DOHH2 (cell line): ENCODE measurements around the gene MB.

Source experiments
- H3F3A ChIP-seq: fragments of 200-600 bp; sonication (generic), shearing (Covaris generic); 2 replicates; pipeline ENCODE4 v1.6.0; 2016; ENCODE audit warnings: antibody characterized with exemption, mild to moderate bottlenecking; ENCODE audit not compliant: control insufficient read depth, insufficient read depth
- H3K27ac ChIP-seq: fragments of 200-600 bp; sonication (generic); 2 replicates; pipeline ENCODE4 v1.5.1; 2014; ENCODE audit warnings: low read depth, mild to moderate bottlenecking, low read length, moderate library complexity
- H3K27me3 ChIP-seq: fragments of 200-600 bp; sonication (generic); 2 replicates; pipeline ENCODE4 v1.6.1; 2014; ENCODE audit warnings: mild to moderate bottlenecking, low read length, mixed read lengths; ENCODE audit not compliant: control insufficient read depth
- H3K36me3 ChIP-seq: fragments of 200-600 bp; sonication (generic); 2 replicates; pipeline ENCODE4 v1.6.1; 2014; ENCODE audit warnings: mild to moderate bottlenecking, low read length, moderate library complexity, mixed read lengths; ENCODE audit not compliant: control insufficient read depth
- H3K4me1 ChIP-seq: fragments of 200-600 bp; sonication (generic); 2 replicates; pipeline ENCODE4 v1.6.1; 2014; ENCODE audit warnings: mild to moderate bottlenecking, low read length, mixed read lengths; ENCODE audit not compliant: control insufficient read depth
- H3K4me2 ChIP-seq: fragments of 200-600 bp; sonication (generic); 2 replicates; pipeline ENCODE4 v1.6.0; 2014; ENCODE audit warnings: mild to moderate bottlenecking, low read length, moderate library complexity
- H3K4me3 ChIP-seq: fragments of 200-600 bp; sonication (generic); 2 replicates; pipeline ENCODE4 v1.5.1; 2014; ENCODE audit warnings: mild to moderate bottlenecking, low read length, mixed read lengths
- H3K79me2 ChIP-seq: fragments of 200-600 bp; sonication (generic); 2 replicates; pipeline ENCODE4 v1.6.1; 2014; ENCODE audit warnings: mild to moderate bottlenecking, low read length, mixed read lengths; ENCODE audit not compliant: control insufficient read depth
- H3K9me2 ChIP-seq: fragments of 200-600 bp; sonication (generic); replicated peaks from 2 replicates; pipeline ENCODE4 v1.6.1; 2014; ENCODE audit warnings: mild to moderate bottlenecking, low read length, mixed read lengths; ENCODE audit not compliant: control insufficient read depth
- H3K9me3 ChIP-seq: fragments of 200-600 bp; sonication (generic); 2 replicates; pipeline ENCODE4 v1.6.1; 2014; ENCODE audit warnings: antibody characterized with exemption, low read length, mixed read lengths; ENCODE audit not compliant: control insufficient read depth, insufficient read depth
- H4K20me1 ChIP-seq: fragments of 200-600 bp; sonication (generic); 2 replicates; pipeline ENCODE4 v1.6.0; 2014; ENCODE audit warnings: low read depth, mild to moderate bottlenecking, antibody characterized with exemption, low read length, moderate library complexity; ENCODE audit not compliant: control insufficient read depth, insufficient read depth
- CTCF ChIP-seq: fragments of 200-600 bp; sonication (generic); IDR thresholded peaks from one replicate; pipeline ENCODE4 v1.5.1; 2014; ENCODE audit warnings: antibody characterized with exemption, mild to moderate bottlenecking, low read depth, low read length; ENCODE audit not compliant: poor library complexity, severe bottlenecking
- EZH2phosphoT487 ChIP-seq: fragments of 200-600 bp; sonication (generic); IDR thresholded peaks from 2 replicates; pipeline ENCODE4 v1.6.1; 2017; ENCODE audit warnings: borderline replicate concordance, mild to moderate bottlenecking, antibody characterized with exemption, low read length, moderate library complexity, mixed read lengths

Gene MB

DNA sequence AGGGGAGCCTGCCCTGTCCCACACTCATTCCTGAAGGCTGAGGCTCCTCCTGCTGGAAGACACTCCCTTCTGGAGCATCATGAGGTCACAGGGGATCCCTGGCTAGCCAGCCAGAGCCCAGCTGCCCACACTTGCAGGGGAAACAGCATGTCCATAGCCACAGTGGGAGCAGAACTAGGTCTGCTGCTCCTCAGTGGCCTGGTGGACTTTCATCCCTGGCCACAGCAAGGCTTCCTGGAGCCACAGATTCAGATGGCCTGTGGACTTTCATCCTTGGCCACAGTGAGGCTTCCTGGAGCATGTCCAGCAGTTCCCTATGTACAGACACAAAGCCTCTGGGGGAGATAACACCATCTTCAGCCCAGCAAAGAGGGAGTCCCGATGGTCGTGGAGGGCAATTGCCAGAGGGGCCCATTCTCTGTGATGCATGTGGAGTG lies 25.2 kb upstream of the MB start:
- peaks cover 25% of the 10 kb centered on the region for H3K4me1 ChIP-seq
- H4K20me1 ChIP-seq, result no peaks in the 10 kb centered on the region
- H3K27me3 ChIP-seq, result no peaks in the 10 kb centered on the region
- TF ChIP-seq CTCF (no peak), EZH2phosphoT487 (no peak)
- H3F3A ChIP-seq, result peaks cover 4% of the 10 kb centered on the region
- no peaks in the 10 kb centered on the region for H3K9me2 ChIP-seq
- no peaks in the 10 kb centered on the region for H3K79me2 ChIP-seq
- no peak overlapping the region for H3K4me2 ChIP-seq
- H3K9me3 ChIP-seq, result no peaks in the 10 kb centered on the region
- no peak overlapping the region for H3K4me3 ChIP-seq
- no peak overlapping the region for H3K27ac ChIP-seq
- H3K36me3 ChIP-seq, result no peaks in the 10 kb centered on the region

DNA sequence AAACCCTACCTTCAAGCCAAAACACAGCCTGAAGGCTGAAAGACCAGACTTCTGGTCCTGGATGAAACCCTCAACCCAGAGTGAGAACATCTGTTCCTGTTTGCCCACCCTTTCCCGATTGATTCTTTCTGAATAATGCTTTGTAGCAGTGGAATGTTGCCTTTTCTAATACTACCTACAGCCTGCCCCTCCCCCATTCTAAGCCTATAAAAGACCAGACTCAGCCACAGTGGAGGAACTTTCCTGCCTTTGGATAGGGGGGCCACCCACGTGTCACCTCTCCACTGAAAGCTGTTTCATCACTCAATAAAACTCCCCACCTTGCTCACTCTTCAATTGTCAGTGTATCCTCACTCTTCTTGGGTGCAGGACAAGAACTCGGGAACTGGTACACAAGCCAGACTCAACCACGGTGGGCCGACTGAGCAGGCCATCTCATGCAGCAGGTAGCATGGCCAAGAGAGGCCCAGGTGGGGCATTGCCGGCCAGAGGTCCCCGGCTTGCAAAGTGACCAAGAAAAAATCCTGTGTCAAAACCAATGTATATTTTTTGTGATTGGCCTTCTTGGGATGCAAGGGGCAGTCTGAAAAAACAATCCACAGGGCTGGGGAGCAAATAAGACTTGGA lies 24.5 kb upstream of the MB start:
- no peaks in the 10 kb centered on the region for H3K36me3 ChIP-seq
- TF ChIP-seq CTCF (no peak), EZH2phosphoT487 (no peak)
- H4K20me1 ChIP-seq, result no peaks in the 10 kb centered on the region
- no peaks in the 10 kb centered on the region for H3K79me2 ChIP-seq
- H3K27me3 ChIP-seq, result no peaks in the 10 kb centered on the region
- H3K9me3 ChIP-seq, result no peaks in the 10 kb centered on the region
- H3K27ac ChIP-seq, result no peak overlapping the region
- no peaks in the 10 kb centered on the region for H3K9me2 ChIP-seq
- peaks cover 18% of the 10 kb centered on the region for H3K4me1 ChIP-seq
- H3F3A ChIP-seq, result no peaks in the 10 kb centered on the region; the same call in 1 of the 2 replicates
- H3K4me3 ChIP-seq, result no peak overlapping the region
- H3K4me2 ChIP-seq, result no peak overlapping the region

DNA sequence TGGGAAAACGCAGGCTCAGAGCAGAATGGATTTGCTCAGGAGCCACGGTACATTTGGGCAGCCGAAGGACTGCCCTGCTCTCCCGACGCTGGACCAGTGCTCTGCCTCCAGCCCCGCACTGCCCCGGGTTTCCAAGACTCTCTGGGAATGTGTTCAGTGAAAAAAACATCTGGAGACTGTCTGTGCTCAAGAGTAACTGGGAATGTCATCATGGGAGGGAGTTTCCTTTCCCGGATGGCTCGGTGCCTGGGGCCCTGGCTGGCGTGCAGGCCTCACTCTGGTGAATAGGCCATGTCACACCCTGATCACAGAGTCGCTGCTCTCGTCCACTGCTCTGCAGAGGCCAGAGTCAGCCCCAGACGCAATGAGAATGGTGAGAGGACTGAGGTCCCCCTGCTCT lies 21.3 kb upstream of the MB start:
- Histone ChIP-seq H3K4me2 (no peak overlapping the region), H3F3A (no peaks in the 10 kb centered on the region), H4K20me1 (no peaks in the 10 kb centered on the region), H3K27ac (no peak overlapping the region), H3K9me3 (no peaks in the 10 kb centered on the region), H3K4me3 (no peak overlapping the region), H3K4me1 (peaks cover 22% of the 10 kb centered on the region), H3K9me2 (no peaks in the 10 kb centered on the region), H3K36me3 (no peaks in the 10 kb centered on the region), H3K79me2 (no peaks in the 10 kb centered on the region), H3K27me3 (no peaks in the 10 kb centered on the region)
- no peak for TF ChIP-seq CTCF
- no peak for TF ChIP-seq EZH2phosphoT487
